DND-41 (cell line): Measurements from ENCODE around the gene YEATS4.

Experiments used
- ATAC-seq: fragments of 200-7000 bp; cut with Tn5 transposase; 3 replicates; pipeline ENCODE4 v1.9.1; 2021; ENCODE audit warnings: low read depth; ENCODE audit not compliant: insufficient read depth
- DNase-seq: peaks from one replicate; pipeline ENCODE4 v3.0.0-alpha.2; 2020
- H2AFZ ChIP-seq: 2 replicates; pipeline ENCODE4 v1.6.0; 2012; ENCODE audit warnings: low read depth, low read length
- H3K27ac ChIP-seq: 2 replicates; pipeline ENCODE4 v1.5.1; 2012; ENCODE audit warnings: low read length, inconsistent platforms
- H3K27me3 ChIP-seq: fragments of 200-600 bp; sonication (generic); 2 replicates; pipeline ENCODE4 v1.6.0; 2012; ENCODE audit warnings: low read length, mild to moderate bottlenecking, inconsistent platforms; ENCODE audit not compliant: insufficient read depth, poor library complexity
- H3K36me3 ChIP-seq: 2 replicates; pipeline ENCODE4 v1.5.1; 2012; ENCODE audit warnings: low read length, inconsistent platforms; ENCODE audit not compliant: insufficient read depth
- H3K4me1 ChIP-seq: 2 replicates; pipeline ENCODE4 v1.5.1; 2012; ENCODE audit warnings: mild to moderate bottlenecking, low read length; ENCODE audit not compliant: insufficient read depth
- H3K4me2 ChIP-seq: 2 replicates; pipeline ENCODE4 v1.6.0; 2012; ENCODE audit warnings: mild to moderate bottlenecking, moderate library complexity, low read length, inconsistent platforms; ENCODE audit not compliant: insufficient read depth
- H3K4me3 ChIP-seq, 2 experiments: fragments of 200-600 bp in 1 of 2; shearing (Covaris generic) in 1 of 2; 2 replicates each; pipeline ENCODE4 v1.5.1; 2012 to 2016; ENCODE audit warnings: inconsistent platforms in 2 of 2, low read length in 2 of 2, mild to moderate bottlenecking in 2 of 2, low read depth in 1 of 2, moderate library complexity in 1 of 2
- H3K79me2 ChIP-seq: 2 replicates; pipeline ENCODE4 v1.6.0; 2012; ENCODE audit warnings: low read length, inconsistent platforms; ENCODE audit not compliant: insufficient read depth
- H3K9ac ChIP-seq: 2 replicates; pipeline ENCODE4 v1.6.0; 2012; ENCODE audit warnings: low read depth, mild to moderate bottlenecking, inconsistent platforms, low read length, moderate library complexity
- H3K9me3 ChIP-seq: 2 replicates; pipeline ENCODE4 v1.5.1; 2012; ENCODE audit warnings: low read length, moderate library complexity, mild to moderate bottlenecking, inconsistent platforms; ENCODE audit not compliant: insufficient read depth, severe bottlenecking
- H4K20me1 ChIP-seq: 2 replicates; pipeline ENCODE4 v1.6.0; 2012; ENCODE audit warnings: low read length; ENCODE audit not compliant: insufficient read depth
- EZH2 ChIP-seq: IDR thresholded peaks from 3 replicates; pipeline ENCODE4 v1.6.1; 2012; ENCODE audit warnings: borderline replicate concordance, low read depth, mild to moderate bottlenecking, moderate library complexity, low read length, inconsistent platforms; ENCODE audit not compliant: severe bottlenecking
- TF ChIP-seq, protein P1 (sequence below): IDR thresholded peaks from 2 replicates; pipeline ENCODE4 v1.5.1; 2012; ENCODE audit warnings: borderline replicate concordance, low read length, moderate library complexity, mild to moderate bottlenecking; ENCODE audit not compliant: poor library complexity, severe bottlenecking; ENCODE audit errors: extremely low read depth

Gene YEATS4

DNA sequence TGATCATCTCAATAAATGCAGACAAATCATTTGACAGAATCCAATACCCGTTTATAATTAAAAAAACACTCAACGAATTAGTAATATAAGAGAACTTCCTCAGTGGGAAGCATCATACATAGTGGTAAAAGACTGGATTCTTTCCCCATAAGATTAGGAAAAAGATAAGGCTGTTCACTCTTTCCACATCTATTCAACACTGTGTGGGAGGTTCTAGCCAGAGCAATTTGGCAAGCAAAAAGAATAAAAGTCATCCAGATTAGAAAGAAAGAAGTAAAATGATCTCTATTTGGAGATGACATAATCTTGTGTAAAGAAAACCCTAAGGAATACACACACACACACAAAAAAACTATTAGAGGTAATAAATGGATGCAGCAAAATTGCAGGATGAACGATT, 38.4 kb downstream of the YEATS4 start:
- TF ChIP-seq EZH2: no peak
- TF ChIP-seq, protein P1, sequence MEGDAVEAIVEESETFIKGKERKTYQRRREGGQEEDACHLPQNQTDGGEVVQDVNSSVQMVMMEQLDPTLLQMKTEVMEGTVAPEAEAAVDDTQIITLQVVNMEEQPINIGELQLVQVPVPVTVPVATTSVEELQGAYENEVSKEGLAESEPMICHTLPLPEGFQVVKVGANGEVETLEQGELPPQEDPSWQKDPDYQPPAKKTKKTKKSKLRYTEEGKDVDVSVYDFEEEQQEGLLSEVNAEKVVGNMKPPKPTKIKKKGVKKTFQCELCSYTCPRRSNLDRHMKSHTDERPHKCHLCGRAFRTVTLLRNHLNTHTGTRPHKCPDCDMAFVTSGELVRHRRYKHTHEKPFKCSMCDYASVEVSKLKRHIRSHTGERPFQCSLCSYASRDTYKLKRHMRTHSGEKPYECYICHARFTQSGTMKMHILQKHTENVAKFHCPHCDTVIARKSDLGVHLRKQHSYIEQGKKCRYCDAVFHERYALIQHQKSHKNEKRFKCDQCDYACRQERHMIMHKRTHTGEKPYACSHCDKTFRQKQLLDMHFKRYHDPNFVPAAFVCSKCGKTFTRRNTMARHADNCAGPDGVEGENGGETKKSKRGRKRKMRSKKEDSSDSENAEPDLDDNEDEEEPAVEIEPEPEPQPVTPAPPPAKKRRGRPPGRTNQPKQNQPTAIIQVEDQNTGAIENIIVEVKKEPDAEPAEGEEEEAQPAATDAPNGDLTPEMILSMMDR: no peak
- Histone ChIP-seq H3K4me1 (no peaks in the 10 kb centered on the region), H3K4me3 (no peak overlapping the region), H4K20me1 (no peaks in the 10 kb centered on the region), H3K36me3 (peaks cover 47% of the 10 kb centered on the region), H3K4me2 (no peak overlapping the region), H3K79me2 (no peaks in the 10 kb centered on the region), H3K27me3 (no peaks in the 10 kb centered on the region), H3K27ac (no peak overlapping the region), H3K9me3 (peaks cover 7% of the 10 kb centered on the region), H3K9ac (no peak overlapping the region), H2AFZ (no peak overlapping the region)
- no peak for DNase-seq
- no peak for ATAC-seq

DNA sequence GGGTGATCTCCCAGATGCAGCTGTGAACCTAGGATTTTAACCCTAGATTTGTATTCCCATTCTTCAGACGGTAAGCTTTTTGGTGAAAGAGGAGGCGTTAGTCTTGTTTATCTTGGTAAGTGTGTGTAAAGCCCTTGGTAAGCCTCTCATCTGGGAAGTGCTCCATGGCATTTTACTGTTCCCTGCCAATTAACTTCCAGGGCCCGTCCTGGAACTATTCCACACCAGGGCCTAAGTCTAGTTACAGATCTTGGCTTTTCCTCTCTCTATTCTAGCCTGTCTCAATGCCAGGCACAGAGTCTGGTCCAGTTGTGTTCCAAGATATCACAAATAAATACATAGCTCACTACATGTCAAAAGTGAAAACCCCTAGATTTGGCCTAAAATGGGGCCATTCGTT, 42.4 kb downstream of the YEATS4 start:
- DNase-seq: no peak
- no peak overlapping the region for H3K4me2 ChIP-seq
- TF ChIP-seq, protein P1: no peak
- no peak for TF ChIP-seq EZH2

DNA sequence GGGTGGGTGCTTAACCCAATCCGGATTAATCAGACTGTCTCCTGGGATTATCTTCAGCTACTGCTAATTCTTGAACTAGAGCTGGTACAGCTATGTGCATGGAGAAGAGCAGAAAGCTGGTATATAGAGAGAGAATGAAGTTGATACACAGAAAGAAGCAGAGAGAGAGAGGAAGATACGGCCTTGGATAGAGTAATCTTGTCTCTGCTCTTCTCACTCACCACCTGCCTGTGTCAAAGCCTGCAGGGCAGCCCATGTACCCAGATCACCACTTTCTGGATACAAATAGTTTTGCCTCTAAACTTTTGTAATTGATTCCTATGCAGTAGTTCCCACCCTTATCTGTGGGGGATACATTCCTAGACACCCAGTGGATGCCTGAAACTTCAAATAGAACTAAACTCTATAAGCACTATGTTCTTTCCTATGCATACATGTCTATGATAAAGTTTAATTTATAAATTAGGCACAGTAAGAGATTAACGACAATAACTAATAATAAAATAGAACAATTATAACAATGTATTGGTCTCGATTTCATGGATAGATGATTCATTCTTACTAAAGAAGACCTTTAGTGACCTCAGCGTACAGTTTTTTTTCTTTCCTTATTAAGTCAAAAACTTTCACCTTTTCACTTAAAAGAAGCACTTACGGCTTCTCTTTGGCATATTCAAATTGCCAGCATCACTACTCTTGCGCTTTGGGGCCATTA, 45.5 kb downstream of the YEATS4 start:
- H3K27me3 ChIP-seq: no peaks in the 10 kb centered on the region
- ATAC-seq (no peak), DNase-seq (no peak)
- H3K36me3 ChIP-seq: peaks cover 23% of the 10 kb centered on the region; the same call in 1 of the 2 replicates
- no peak overlapping the region for H3K27ac ChIP-seq
- TF ChIP-seq EZH2: no peak
- TF ChIP-seq, protein P1: no peak
- H3K4me2 ChIP-seq: no peak overlapping the region
- no peaks in the 10 kb centered on the region for H3K79me2 ChIP-seq
- no peak overlapping the region for H3K9ac ChIP-seq
- H2AFZ ChIP-seq: no peak overlapping the region
- no peaks in the 10 kb centered on the region for H4K20me1 ChIP-seq
- H3K4me3 ChIP-seq: no peak overlapping the region
- H3K9me3 ChIP-seq: no peaks in the 10 kb centered on the region
- no peaks in the 10 kb centered on the region for H3K4me1 ChIP-seq

More for the DNA sequence above, 42.4 kb downstream of the YEATS4 start:
- ATAC-seq: no peak
- H3K36me3 ChIP-seq: peaks cover 13% of the 10 kb centered on the region
- no peaks in the 10 kb centered on the region for H3K27me3 ChIP-seq
- no peaks in the 10 kb centered on the region for H3K4me1 ChIP-seq
- no peak overlapping the region for H3K4me3 ChIP-seq
- no peak overlapping the region for H3K27ac ChIP-seq
- no peaks in the 10 kb centered on the region for H4K20me1 ChIP-seq
- H3K9me3 ChIP-seq: peaks cover 2% of the 10 kb centered on the region
- no peaks in the 10 kb centered on the region for H3K79me2 ChIP-seq
- H2AFZ ChIP-seq: no peak overlapping the region
- no peak overlapping the region for H3K9ac ChIP-seq
